ENCODE measurements around the gene COL5A3.
"Not testable (repeated sequence)": the region's sequence is repeated elsewhere in the genome, so short reads cannot be mapped to it uniquely, and the experiment has no call there.

COL5A3 gene

GRCh38 chr19:9935506-9936325 lies 74.6 kb downstream of the COL5A3 start:
- no peak for DNase-seq

- peak; percentile 82 for DNase-seq
Measured at GRCh38 chr19:9934132-9934950, 76.0 kb downstream of the COL5A3 start.

- DNase-seq: no peak
Measured at GRCh38 chr19:9932835-9933234, 77.5 kb downstream of the COL5A3 start.

GRCh38 chr19:9931629-9932028 lies 78.7 kb downstream of the COL5A3 start:
- no peak for DNase-seq

GRCh38 chr19:9923440-9923839 lies 86.9 kb downstream of the COL5A3 start:
- no peak for DNase-seq

- not testable (repeated sequence) for DNase-seq
Measured at GRCh38 chr19:9922782-9923379, 87.4 kb downstream of the COL5A3 start.

GRCh38 chr19:9917321-9917720 lies 93.0 kb downstream of the COL5A3 start:
- no peak for DNase-seq

GRCh38 chr19:9916719-9917118 lies 93.6 kb downstream of the COL5A3 start:
- no peak for DNase-seq

GRCh38 chr19:9914315-9915207 lies 95.7 kb downstream of the COL5A3 start:
- DNase-seq: peak; percentile 78

- DNase-seq: no peak
Measured at GRCh38 chr19:9914001-9914314, 96.3 kb downstream of the COL5A3 start.

GRCh38 chr19:9913237-9914000 lies 96.9 kb downstream of the COL5A3 start:
- DNase-seq: no peak

- no peak for DNase-seq
Measured at GRCh38 chr19:9912551-9913236, 97.6 kb downstream of the COL5A3 start.

- DNase-seq: no peak
Measured at GRCh38 chr19:9911524-9912185, 98.6 kb downstream of the COL5A3 start.

GRCh38 chr19:9910625-9911024 lies 99.7 kb downstream of the COL5A3 start:
- DNase-seq: no peak
